ENCODE data around the gene ALKBH1. TPM values are rescaled to one million over a fixed set of nuclear protein-coding genes. Genes with fewer than 3 reads are reported as not detected.

Gene ALKBH1
- total RNA-seq, 2 experiments from 2014 or later = 12.6 to 16.2 TPM

- Histone ChIP-seq H3K4me3 (ENCODE audit: low read depth, low read length, poor library complexity, severe bottlenecking) (no peak overlapping the region), H3K36me3 (ENCODE audit: insufficient read depth, low read length) (peaks cover 63% of the 10 kb centered on the region)
- intact Hi-C loops (cut with micrococcal nuclease; ENCODE audit: unreplicated experiment) = no loop called here
Observed at GRCh38 chr14:77674931-77675330, 32.9 kb downstream of the ALKBH1 start.

DNA sequence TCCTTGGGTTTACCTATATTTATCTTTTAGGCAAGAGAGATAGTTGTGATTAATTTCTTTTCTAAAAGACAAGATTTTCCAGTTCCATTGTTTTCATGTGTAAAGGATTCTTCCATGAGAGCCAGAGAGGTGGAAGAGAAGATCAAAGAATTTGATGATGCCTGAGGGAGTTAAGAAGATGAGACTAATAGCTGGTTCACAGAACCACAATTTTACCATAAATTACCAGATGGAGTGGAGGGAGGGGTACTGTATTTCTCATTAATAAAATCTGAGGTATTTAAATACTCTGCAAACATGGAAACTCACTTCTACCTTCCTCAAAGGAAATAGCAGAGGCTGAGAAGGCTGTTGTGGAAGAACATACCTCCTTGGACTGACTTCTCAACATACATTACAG, 34.6 kb downstream of the ALKBH1 start:
- no peaks in the 10 kb centered on the region for H3K79me2 ChIP-seq (ENCODE audit: insufficient read depth, low read depth, low read length)
- ChIA-PET POLR2A (no interaction called here), CTCF (ENCODE audit: unreplicated experiment) (no interaction called here)
- no peaks in the 10 kb centered on the region for H4K20me1 ChIP-seq (ENCODE audit: insufficient read depth, low read length)
- H3K9me3 ChIP-seq (ENCODE audit: low read length) = no peaks in the 10 kb centered on the region
- peaks cover 54% of the 10 kb centered on the region for H3K36me3 ChIP-seq (ENCODE audit: insufficient read depth, low read length)
- H3K27ac ChIP-seq (ENCODE audit: low read depth, low read length, poor library complexity, severe bottlenecking) = no peak overlapping the region
- intact Hi-C loops (cut with micrococcal nuclease; ENCODE audit: unreplicated experiment) = no loop called here
- no peaks in the 10 kb centered on the region for H3K4me1 ChIP-seq (ENCODE audit: insufficient read depth, low read length, poor library complexity, severe bottlenecking)
- DNase-seq (ENCODE audit: low spot score) = no peak
- H2AFZ ChIP-seq (ENCODE audit: low read length) = no peak overlapping the region
- H3K4me2 ChIP-seq (ENCODE audit: low read length) = no peak overlapping the region
- TF ChIP-seq, protein P1, sequence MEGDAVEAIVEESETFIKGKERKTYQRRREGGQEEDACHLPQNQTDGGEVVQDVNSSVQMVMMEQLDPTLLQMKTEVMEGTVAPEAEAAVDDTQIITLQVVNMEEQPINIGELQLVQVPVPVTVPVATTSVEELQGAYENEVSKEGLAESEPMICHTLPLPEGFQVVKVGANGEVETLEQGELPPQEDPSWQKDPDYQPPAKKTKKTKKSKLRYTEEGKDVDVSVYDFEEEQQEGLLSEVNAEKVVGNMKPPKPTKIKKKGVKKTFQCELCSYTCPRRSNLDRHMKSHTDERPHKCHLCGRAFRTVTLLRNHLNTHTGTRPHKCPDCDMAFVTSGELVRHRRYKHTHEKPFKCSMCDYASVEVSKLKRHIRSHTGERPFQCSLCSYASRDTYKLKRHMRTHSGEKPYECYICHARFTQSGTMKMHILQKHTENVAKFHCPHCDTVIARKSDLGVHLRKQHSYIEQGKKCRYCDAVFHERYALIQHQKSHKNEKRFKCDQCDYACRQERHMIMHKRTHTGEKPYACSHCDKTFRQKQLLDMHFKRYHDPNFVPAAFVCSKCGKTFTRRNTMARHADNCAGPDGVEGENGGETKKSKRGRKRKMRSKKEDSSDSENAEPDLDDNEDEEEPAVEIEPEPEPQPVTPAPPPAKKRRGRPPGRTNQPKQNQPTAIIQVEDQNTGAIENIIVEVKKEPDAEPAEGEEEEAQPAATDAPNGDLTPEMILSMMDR (conservative IDR thresholded peaks at IDR 0.05; ENCODE audit: low read length) = no peak
- no peak for TF ChIP-seq EZH2phosphoT487 (IDR thresholded peaks at IDR 0.05; ENCODE audit: borderline replicate concordance, low read depth, low read length)
- H3K9me2 ChIP-seq (ENCODE audit: insufficient read depth, low read length) = no peaks in the 10 kb centered on the region
- TSS peak; percentile 52 for BruUV-seq (replicated peaks)
- no peak overlapping the region for H3K4me3 ChIP-seq (ENCODE audit: low read depth, low read length, poor library complexity, severe bottlenecking)

More at GRCh38 chr14:77674931-77675330, 32.9 kb downstream of the ALKBH1 start:
- TF ChIP-seq, protein P1 (conservative IDR thresholded peaks at IDR 0.05; ENCODE audit: low read length) = no peak
- no peak for TF ChIP-seq EZH2phosphoT487 (IDR thresholded peaks at IDR 0.05; ENCODE audit: borderline replicate concordance, low read depth, low read length)
- Histone ChIP-seq H4K20me1 (ENCODE audit: insufficient read depth, low read length) (no peaks in the 10 kb centered on the region), H2AFZ (ENCODE audit: low read length) (no peak overlapping the region), H3K79me2 (ENCODE audit: insufficient read depth, low read depth, low read length) (no peaks in the 10 kb centered on the region), H3K9me3 (ENCODE audit: low read length) (no peaks in the 10 kb centered on the region), H3K9me2 (ENCODE audit: insufficient read depth, low read length) (no peaks in the 10 kb centered on the region), H3K4me1 (ENCODE audit: insufficient read depth, low read length, poor library complexity, severe bottlenecking) (no peaks in the 10 kb centered on the region), H3K4me2 (ENCODE audit: low read length) (no peak overlapping the region), H3K27ac (ENCODE audit: low read depth, low read length, poor library complexity, severe bottlenecking) (no peak overlapping the region)
- ChIA-PET CTCF (ENCODE audit: unreplicated experiment) (no interaction called here), POLR2A (interaction anchor here (0.9 kb wide), 1 partner anchor 209 kb away, joined by 4 read pairs; no protein-coding TSS in a partner anchor)
- DNase-seq (ENCODE audit: low spot score) = no peak
- no TSS peak for BruUV-seq (replicated peaks)

DNA sequence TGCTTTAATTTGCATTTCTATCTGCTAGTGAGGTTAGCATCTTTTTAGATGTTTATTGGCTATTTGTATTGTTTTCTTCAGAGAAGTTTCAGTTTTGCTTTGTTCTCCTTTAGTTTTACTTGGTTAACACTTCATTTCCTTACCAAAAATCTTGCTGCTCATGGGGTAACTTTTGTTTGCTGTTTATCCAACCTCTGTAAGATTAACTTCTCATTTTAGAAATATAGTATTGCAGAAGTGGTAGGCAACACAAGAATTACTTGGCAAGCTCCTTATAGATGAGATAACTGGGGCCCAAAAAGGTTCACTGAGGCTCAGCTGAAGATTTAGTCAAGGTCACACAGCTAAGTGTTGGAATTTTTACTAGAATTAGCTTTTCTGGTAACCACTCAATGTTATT, 40.5 kb downstream of the ALKBH1 start:
- Histone ChIP-seq H3K4me1 (ENCODE audit: insufficient read depth, low read length, poor library complexity, severe bottlenecking) (no peaks in the 10 kb centered on the region), H3K36me3 (ENCODE audit: insufficient read depth, low read length) (peaks cover 8% of the 10 kb centered on the region; the same call in 1 of the 2 replicates), H3K9me2 (ENCODE audit: insufficient read depth, low read length) (no peaks in the 10 kb centered on the region), H3K9me3 (ENCODE audit: low read length) (no peaks in the 10 kb centered on the region), H4K20me1 (ENCODE audit: insufficient read depth, low read length) (no peaks in the 10 kb centered on the region), H3K4me3 (ENCODE audit: low read depth, low read length, poor library complexity, severe bottlenecking) (no peak overlapping the region), H3K4me2 (ENCODE audit: low read length) (no peak overlapping the region), H3K79me2 (ENCODE audit: insufficient read depth, low read depth, low read length) (no peaks in the 10 kb centered on the region), H3K27ac (ENCODE audit: low read depth, low read length, poor library complexity, severe bottlenecking) (no peak overlapping the region), H2AFZ (ENCODE audit: low read length) (no peak overlapping the region)
- DNase-seq (ENCODE audit: low spot score) = no peak
- TF ChIP-seq, protein P1 (conservative IDR thresholded peaks at IDR 0.05; ENCODE audit: low read length) = no peak
- no peak for TF ChIP-seq EZH2phosphoT487 (IDR thresholded peaks at IDR 0.05; ENCODE audit: borderline replicate concordance, low read depth, low read length)
- intact Hi-C loops (cut with micrococcal nuclease; ENCODE audit: unreplicated experiment) = no loop called here
- BruUV-seq (replicated peaks) = no TSS peak
- POLR2A ChIA-PET = interaction anchor here (0.6 kb wide), 1 partner anchor 28 kb away, joined by 3 read pairs; no protein-coding TSS in a partner anchor
- CTCF ChIA-PET (ENCODE audit: unreplicated experiment) = no interaction called here
